Neural cell (in vitro differentiated cells): ENCODE results near the gene N4BP2. TPM values are rescaled to one million over a fixed set of nuclear protein-coding genes. Genes with fewer than 3 reads are reported as not detected.

ENCODE experiments used
- H2AFZ ChIP-seq: fragments of 200-600, 300-800 bp; sonication (generic), shearing (Covaris generic); 2 replicates; pipeline ENCODE4 v1.6.0; 2014; ENCODE audit warnings: low read depth, mild to moderate bottlenecking, antibody characterized with exemption, low read length, moderate library complexity
- H3F3A ChIP-seq: fragments of 200-600 bp; shearing (Covaris generic); 2 replicates; pipeline ENCODE4 v1.6.1; 2016; ENCODE audit warnings: mild to moderate bottlenecking, moderate library complexity, mixed read lengths, antibody characterized with exemption, low read length; ENCODE audit not compliant: insufficient read depth, poor library complexity, severe bottlenecking
- H3K27ac ChIP-seq: fragments of 200-600, 300-800 bp; sonication (generic), shearing (Covaris generic); 2 replicates; pipeline ENCODE4 v1.5.1; 2014; ENCODE audit warnings: mild to moderate bottlenecking, low read length, moderate library complexity
- H3K27me3 ChIP-seq: fragments of 300-800, 200-600 bp; sonication (generic), shearing (Covaris generic); 2 replicates; pipeline ENCODE4 v1.6.0; 2014; ENCODE audit warnings: mild to moderate bottlenecking, low read depth, low read length, moderate library complexity; ENCODE audit not compliant: insufficient read depth
- H3K36me3 ChIP-seq: fragments of 300-800, 200-600 bp; sonication (generic), shearing (Covaris generic); 2 replicates; pipeline ENCODE4 v1.5.1; 2014; ENCODE audit warnings: mild to moderate bottlenecking, antibody characterized with exemption, low read length, moderate library complexity; ENCODE audit not compliant: insufficient read depth
- H3K4me2 ChIP-seq: fragments of 300-800, 200-600 bp; sonication (generic), shearing (Covaris generic); 2 replicates; pipeline ENCODE4 v1.6.0; 2014; ENCODE audit warnings: mild to moderate bottlenecking, low read length
- H3K4me3 ChIP-seq: fragments of 300-800, 200-600 bp; sonication (generic), shearing (Covaris generic); 2 replicates; pipeline ENCODE4 v1.5.1; 2014; ENCODE audit warnings: mild to moderate bottlenecking, low read length, moderate library complexity
- H3K79me2 ChIP-seq: fragments of 200-600 bp; shearing (Covaris generic); replicated peaks from 2 replicates; pipeline ENCODE4 v1.6.0; 2014; ENCODE audit warnings: mild to moderate bottlenecking, low read length, moderate library complexity; ENCODE audit not compliant: insufficient read depth
- H3K9ac ChIP-seq: fragments of 300-800, 200-600 bp; sonication (generic), shearing (Covaris generic); 2 replicates; pipeline ENCODE4 v1.6.1; 2016; ENCODE audit warnings: mild to moderate bottlenecking, low read length, mixed read lengths
- H3K9me2 ChIP-seq: fragments of 200-600 bp; shearing (Covaris generic); 2 replicates; pipeline ENCODE4 v1.6.1; 2016; ENCODE audit warnings: mild to moderate bottlenecking, low read length, mixed read lengths; ENCODE audit not compliant: insufficient read depth
- H3K9me3 ChIP-seq: fragments of 200-600, 300-800 bp; sonication (generic), shearing (Covaris generic); 2 replicates; pipeline ENCODE4 v1.6.1; 2016; ENCODE audit warnings: mild to moderate bottlenecking, mixed run types, low read length, moderate library complexity, mixed read lengths
- H4K20me1 ChIP-seq: fragments of 200-600 bp; shearing (Covaris generic); 2 replicates; pipeline ENCODE4 v1.6.1; 2016; ENCODE audit warnings: mild to moderate bottlenecking, mixed run types; ENCODE audit not compliant: insufficient read depth
- CTCF ChIP-seq: fragments of 450-650 bp; IDR thresholded peaks from 2 replicates; pipeline ENCODE4 v1.5.1; 2014; ENCODE audit warnings: antibody characterized with exemption, mild to moderate bottlenecking, moderate library complexity; ENCODE audit not compliant: poor library complexity, severe bottlenecking
- EZH2 ChIP-seq: fragments of 200-600, 300-800 bp; shearing (Covaris generic), sonication (generic); IDR thresholded peaks from 2 replicates; pipeline ENCODE4 v1.6.1; 2014; ENCODE audit warnings: antibody characterized with exemption, low read length, borderline replicate concordance, mild to moderate bottlenecking; ENCODE audit not compliant: insufficient read depth, poor library complexity, severe bottlenecking
- MXI1 ChIP-seq: fragments of 450-650 bp; conservative IDR thresholded peaks from 2 replicates; pipeline ENCODE4 v1.6.1; 2014; ENCODE audit warnings: antibody characterized with exemption, mild to moderate bottlenecking; ENCODE audit not compliant: poor library complexity, severe bottlenecking
- POLR2AphosphoS5 ChIP-seq: IDR thresholded peaks from 2 replicates; pipeline ENCODE4 v1.6.1; 2012
- SMC3 ChIP-seq: fragments of 450-650 bp; conservative IDR thresholded peaks from 2 replicates; pipeline ENCODE4 v1.6.1; 2014; ENCODE audit warnings: antibody characterized with exemption, mild to moderate bottlenecking, moderate library complexity; ENCODE audit not compliant: poor library complexity
- TAF1 ChIP-seq: IDR thresholded peaks from 2 replicates; pipeline ENCODE4 v1.6.1; 2012; ENCODE audit warnings: low read depth
- polyA plus RNA-seq: library from polyadenylated mRNA; depleted of rRNA; stranded (reverse); fragments of >200 nt; gene quantifications from 2 replicates; pipeline ENCODE4 v1.2.3, GENCODE V29; 2014

Gene N4BP2
- polyA plus RNA-seq, 1 donor from 2014 or later, result 28.1 TPM

- H3K27me3 ChIP-seq, result no peaks in the 10 kb centered on the region
- no peak overlapping the region for H3K4me2 ChIP-seq
- H3K9me3 ChIP-seq, result no peaks in the 10 kb centered on the region
- no peaks in the 10 kb centered on the region for H3F3A ChIP-seq
- H4K20me1 ChIP-seq, result no peaks in the 10 kb centered on the region
- H3K27ac ChIP-seq, result no peak overlapping the region
- H3K9me2 ChIP-seq, result no peaks in the 10 kb centered on the region
- no peaks in the 10 kb centered on the region for H3K79me2 ChIP-seq
- H3K36me3 ChIP-seq, result peaks cover 6% of the 10 kb centered on the region
- H3K9ac ChIP-seq, result no peak overlapping the region
- no peak overlapping the region for H2AFZ ChIP-seq
- no peak overlapping the region for H3K4me3 ChIP-seq
- TF ChIP-seq CTCF (no peak), POLR2AphosphoS5 (no peak)
Measured at GRCh38 chr4:40170588-40170987, 113.9 kb downstream of the N4BP2 start.

GRCh38 chr4:40173470-40173875, 116.8 kb downstream of the N4BP2 start:
- no peaks in the 10 kb centered on the region for H3K9me2 ChIP-seq
- H3K9me3 ChIP-seq, result no peaks in the 10 kb centered on the region
- no peak overlapping the region for H3K27ac ChIP-seq
- H3K27me3 ChIP-seq, result no peaks in the 10 kb centered on the region
- H4K20me1 ChIP-seq, result no peaks in the 10 kb centered on the region
- no peaks in the 10 kb centered on the region for H3F3A ChIP-seq
- no peak for TF ChIP-seq EZH2
- no peak for TF ChIP-seq MXI1
- no peak for TF ChIP-seq TAF1
- no peak overlapping the region for H3K9ac ChIP-seq
- no peak overlapping the region for H3K4me2 ChIP-seq
- H3K4me3 ChIP-seq, result no peak overlapping the region
- H3K36me3 ChIP-seq, result no peaks in the 10 kb centered on the region
- H3K79me2 ChIP-seq, result no peaks in the 10 kb centered on the region
- no peak overlapping the region for H2AFZ ChIP-seq

GRCh38 chr4:40176602-40177001, 120.0 kb downstream of the N4BP2 start:
- no peak overlapping the region for H3K9ac ChIP-seq

More at GRCh38 chr4:40176602-40177001, 120.0 kb downstream of the N4BP2 start:
- H3F3A ChIP-seq, result no peaks in the 10 kb centered on the region
- TF ChIP-seq SMC3 (no peak), TAF1 (no peak), CTCF (no peak), MXI1 (no peak)
- no peak overlapping the region for H2AFZ ChIP-seq
- no peaks in the 10 kb centered on the region for H4K20me1 ChIP-seq
- no peak overlapping the region for H3K27ac ChIP-seq
- H3K9me3 ChIP-seq, result no peaks in the 10 kb centered on the region
- H3K36me3 ChIP-seq, result no peaks in the 10 kb centered on the region
- H3K79me2 ChIP-seq, result no peaks in the 10 kb centered on the region
- H3K9me2 ChIP-seq, result no peaks in the 10 kb centered on the region
- H3K27me3 ChIP-seq, result no peaks in the 10 kb centered on the region
- H3K4me3 ChIP-seq, result no peak overlapping the region
- H3K4me2 ChIP-seq, result no peak overlapping the region
